Measurements from ENCODE around the gene ADSL. TPM values are rescaled to one million over a fixed set of nuclear protein-coding genes. Genes with fewer than 3 reads are reported as not detected.

Gene ADSL
- 161 and 195 TPM in 2 replicates for total RNA-seq

DNA sequence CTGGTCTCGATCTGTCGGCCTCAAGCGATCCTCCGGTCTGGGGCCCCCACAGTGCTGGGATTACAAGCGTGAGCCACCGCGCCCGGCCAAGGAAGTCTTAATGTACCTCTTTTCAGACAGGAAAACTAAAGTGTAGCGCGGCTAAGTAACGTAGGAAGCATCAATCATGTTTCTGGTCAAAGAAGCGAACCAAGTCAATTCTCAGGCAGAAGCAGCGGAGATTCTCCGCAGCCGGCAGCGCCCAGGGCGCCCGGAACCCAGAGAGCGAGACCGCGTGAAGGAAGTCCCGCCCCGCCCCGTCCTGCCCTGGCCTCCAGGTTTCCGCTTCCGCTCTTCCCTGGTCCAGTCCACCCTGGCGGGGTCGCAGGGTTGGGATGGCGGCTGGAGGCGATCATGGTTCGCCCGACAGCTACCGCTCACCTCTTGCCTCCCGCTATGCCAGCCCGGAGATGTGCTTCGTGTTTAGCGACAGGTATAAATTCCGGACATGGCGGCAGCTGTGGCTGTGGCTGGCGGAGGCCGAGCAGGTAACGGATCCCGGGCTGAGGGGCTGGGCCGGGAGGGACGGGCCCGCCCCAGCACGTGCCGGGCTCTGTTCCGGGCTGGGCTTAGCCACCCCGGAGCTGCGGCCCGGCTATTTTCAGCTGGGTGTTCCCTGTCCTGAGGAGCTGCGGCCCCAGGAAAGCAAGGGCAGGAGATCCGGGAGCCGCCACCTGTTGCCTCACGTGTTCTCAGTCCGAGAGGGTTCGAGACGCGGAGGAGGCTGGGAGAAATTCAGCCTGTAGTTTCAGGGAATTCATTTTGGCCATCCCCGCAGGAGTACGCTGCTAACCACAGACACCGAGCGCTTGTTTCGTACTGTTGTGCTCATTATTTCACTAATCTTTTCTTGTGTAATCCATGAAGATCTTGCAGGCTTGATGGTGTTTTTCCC lies at the start of gene ADSL:
Gene ADSL (plus strand): TSS at position 316 of the 934 bp plus-strand sequence. CDS start 59 bp downstream, at position 375.

Other genes starting within 250 kb of the ADSL start
- gene TNRC6B, start 168.6 kb upstream of the ADSL start, total RNA-seq: 28.9 and 37.9 TPM in 2 replicates
- gene SGSM3, start 24.1 kb downstream of the ADSL start, total RNA-seq: 39.8 and 51.1 TPM in 2 replicates